HL-60/S4 treated with phorbol 12-myristate 13-acetate at 8.2 ng/mL for 4 days and 3 days (cell line): ENCODE measurements around the gene PRR36.

Experiments
- in situ Hi-C: fragments of 300-500 bp; cut with MboI; formaldehyde crosslinking; loops from 2 replicates; pipeline ENCODE4 v1.15.0; 2022; ENCODE audit warnings: low sequenced_read_pairs

PRR36 gene

GRCh38 chr19:7872306-7873204 is 1.6 kb downstream of the PRR36 start:
- in situ Hi-C loops = no loop called here

GRCh38 chr19:7871437-7872305 is 2.5 kb downstream of the PRR36 start:
- in situ Hi-C loops = no loop called here

- in situ Hi-C loops = no loop called here
These were observed 3.4 kb downstream of the PRR36 start for GRCh38 chr19:7870571-7871436.

GRCh38 chr19:7869910-7870511 is 4.2 kb downstream of the PRR36 start:
- in situ Hi-C loops = no loop called here

- in situ Hi-C loops = no loop called here
These were observed 4.7 kb downstream of the PRR36 start for GRCh38 chr19:7869453-7869909.

- in situ Hi-C loops = no loop called here
These were observed 5.3 kb downstream of the PRR36 start for GRCh38 chr19:7868671-7869452.

- in situ Hi-C loops = no loop called here
These were observed 5.9 kb downstream of the PRR36 start for GRCh38 chr19:7868326-7868670.

GRCh38 chr19:7867092-7867844 is 6.9 kb downstream of the PRR36 start:
- in situ Hi-C loops = no loop called here

GRCh38 chr19:7866399-7867091 is 7.6 kb downstream of the PRR36 start:
- in situ Hi-C loops = no loop called here

- in situ Hi-C loops = no loop called here
These were observed 8.8 kb downstream of the PRR36 start for GRCh38 chr19:7865262-7865911.

GRCh38 chr19:7864690-7865074 is 9.5 kb downstream of the PRR36 start:
- in situ Hi-C loops = no loop called here

- in situ Hi-C loops = no loop called here
These were observed 10.1 kb downstream of the PRR36 start for GRCh38 chr19:7863971-7864689.

GRCh38 chr19:7863157-7863970 is 10.8 kb downstream of the PRR36 start:
- in situ Hi-C loops = no loop called here

- in situ Hi-C loops = no loop called here
These were observed 11.7 kb downstream of the PRR36 start for GRCh38 chr19:7862413-7862951.

GRCh38 chr19:7861619-7862412 is 12.4 kb downstream of the PRR36 start:
- in situ Hi-C loops = no loop called here
